ENCODE data around the gene NOVA2.

Gene NOVA2

DNA sequence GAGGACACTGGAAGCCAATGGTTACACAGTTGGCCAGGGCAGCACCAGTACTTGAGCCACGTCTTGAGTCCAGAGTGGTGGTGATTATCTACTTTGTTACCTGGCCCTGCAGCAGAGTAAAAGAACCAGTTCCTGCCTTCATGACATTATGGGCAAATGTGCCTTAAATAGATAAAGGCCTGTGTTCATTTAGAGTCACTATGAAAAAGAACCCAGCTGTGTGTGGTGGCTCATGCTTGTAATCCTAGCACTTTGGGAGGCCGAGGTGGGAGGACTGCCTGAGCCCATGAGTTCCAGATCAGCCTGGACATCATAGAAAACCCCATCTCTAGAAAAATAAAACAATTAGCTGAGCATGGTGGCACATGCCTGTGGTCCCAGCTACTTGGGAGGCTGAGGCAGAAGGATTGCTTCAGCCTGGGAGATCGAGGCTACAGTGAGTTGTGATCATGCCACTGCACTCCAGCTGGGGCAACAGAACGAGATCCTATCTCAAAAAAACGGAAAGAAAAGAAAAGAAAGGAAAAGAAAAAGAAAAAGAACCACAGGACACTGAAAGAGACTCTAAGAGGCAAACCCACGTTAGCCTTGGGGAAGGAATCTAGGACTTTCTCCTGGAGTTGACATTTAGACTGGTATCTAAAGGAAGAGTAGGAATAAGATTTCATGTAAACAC, 84.3 kb downstream of the NOVA2 start:
- DNase-seq (ENCODE audit: insufficient read length, low spot score) (no peak), FAIRE-seq (no peak)
- TF ChIP-seq POU2F2 (IDR thresholded peaks at IDR 0.05; ENCODE audit: low read depth, low read length) (no peak), SPI1 (IDR thresholded peaks at IDR 0.05; ENCODE audit: low read depth, low read length) (no peak), TAF1 (IDR thresholded peaks at IDR 0.05; ENCODE audit: low read depth, low read length) (no peak), POLR2AphosphoS5 (IDR thresholded peaks at IDR 0.05; ENCODE audit: low read depth, low read length) (no peak), PAX5 (IDR thresholded peaks at IDR 0.05; ENCODE audit: insufficient read depth, low read length, severe bottlenecking) (no peak), POLR2A (IDR thresholded peaks at IDR 0.05; ENCODE audit: low read depth, low read length) (no peak)

DNA sequence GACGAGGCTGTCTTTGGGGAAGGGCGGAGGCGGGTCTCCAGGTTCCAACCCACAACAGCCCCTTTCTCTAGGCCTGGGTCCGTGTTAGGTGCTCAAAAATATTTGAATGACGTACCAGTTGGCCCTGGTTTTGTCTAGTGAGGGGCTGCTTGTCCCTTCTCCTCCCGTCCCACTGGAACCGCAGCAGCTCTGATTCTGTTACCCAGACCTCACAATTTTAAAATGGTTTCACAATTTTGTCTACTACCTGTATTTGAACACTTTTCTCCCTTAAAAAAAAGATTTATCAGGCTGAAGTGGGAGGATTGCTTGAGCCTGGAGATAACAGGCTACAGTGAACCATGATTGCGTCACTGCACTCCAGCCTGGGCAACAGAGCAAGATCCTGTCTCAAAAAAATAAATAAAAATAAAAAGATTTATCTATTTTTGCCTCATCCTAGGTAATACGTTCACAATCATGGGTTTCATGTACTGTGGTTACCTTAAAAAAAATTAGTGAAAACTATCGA, 86.4 kb downstream of the NOVA2 start:
- no peak for FAIRE-seq
- TF ChIP-seq POLR2AphosphoS5 (IDR thresholded peaks at IDR 0.05; ENCODE audit: low read depth, low read length) (no peak), SPI1 (IDR thresholded peaks at IDR 0.05; ENCODE audit: low read depth, low read length) (no peak), POLR2A (IDR thresholded peaks at IDR 0.05; ENCODE audit: low read depth, low read length) (no peak), TAF1 (IDR thresholded peaks at IDR 0.05; ENCODE audit: low read depth, low read length) (no peak)
- DNase-seq (ENCODE audit: insufficient read length, low spot score), result no peak

DNA sequence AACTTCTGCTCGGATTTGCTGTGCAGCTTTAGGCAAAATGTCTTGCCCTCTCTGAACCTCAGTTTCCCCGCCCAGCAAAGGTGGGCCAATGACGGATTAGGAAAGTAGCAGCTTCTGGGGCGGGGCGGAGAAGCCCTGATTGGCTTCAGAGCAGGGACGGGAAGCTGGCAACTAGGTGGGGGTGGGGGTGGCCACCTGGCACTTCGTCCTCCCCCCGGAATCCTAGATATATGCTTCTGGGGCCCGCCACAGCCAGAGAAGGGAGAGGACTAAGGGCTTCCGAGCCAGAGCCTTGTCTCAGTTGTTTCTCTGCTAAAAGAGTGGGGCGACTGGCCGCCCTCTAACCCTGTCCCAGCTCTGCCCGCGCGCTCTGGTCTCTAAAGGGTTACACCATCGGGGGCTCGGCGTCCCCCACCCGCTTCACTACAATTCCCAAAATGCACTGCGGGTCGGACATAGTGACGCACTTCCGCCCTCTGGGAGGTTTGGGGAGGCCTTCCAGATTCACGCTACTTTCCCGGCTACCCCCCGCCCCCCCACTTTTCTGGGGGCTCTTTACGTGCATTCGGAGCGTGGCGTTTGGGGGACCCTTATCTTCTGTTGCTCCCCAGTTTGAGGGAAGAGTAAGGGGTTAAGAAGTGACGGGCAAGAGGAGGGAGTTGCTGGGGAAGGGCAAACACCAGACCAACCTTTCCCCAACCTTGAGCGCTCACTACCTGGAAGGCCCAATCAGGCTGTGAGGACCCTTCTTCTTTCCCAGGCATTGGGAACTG, 87.1 kb downstream of the NOVA2 start:
- TF ChIP-seq TAF1 (IDR thresholded peaks at IDR 0.05; ENCODE audit: low read depth, low read length) (peak; percentile 76; the same call in 1 of the 2 replicates), POU2F2 (IDR thresholded peaks at IDR 0.05; ENCODE audit: low read depth, low read length) (peak; percentile 45; the same call in 1 of the 2 replicates), PAX5 (IDR thresholded peaks at IDR 0.05; ENCODE audit: insufficient read depth, low read length, severe bottlenecking) (no peak), POLR2A (IDR thresholded peaks at IDR 0.05; ENCODE audit: low read depth, low read length) (peak; percentile 71; the same call in 1 of the 2 replicates), SPI1 (IDR thresholded peaks at IDR 0.05; ENCODE audit: low read depth, low read length) (peak; percentile 51; the same call in 1 of the 2 replicates), POLR2AphosphoS5 (IDR thresholded peaks at IDR 0.05; ENCODE audit: low read depth, low read length) (peak; percentile 50; the same call in 1 of the 2 replicates)
- FAIRE-seq, result peak; percentile 99
- peak; percentile 86 for DNase-seq (ENCODE audit: insufficient read length, low spot score)

GRCh38 chr19:45885556-45886426, 87.9 kb downstream of the NOVA2 start, which contains the start of gene IRF2BP1:
IRF2BP1 (minus strand) TSS chr19:45886141; CDS start chr19:45885774, 367 bp downstream.
- TF ChIP-seq SPI1 (IDR thresholded peaks at IDR 0.05; ENCODE audit: low read depth, low read length) (no peak), POLR2AphosphoS5 (IDR thresholded peaks at IDR 0.05; ENCODE audit: low read depth, low read length) (no peak), PAX5 (IDR thresholded peaks at IDR 0.05; ENCODE audit: insufficient read depth, low read length, severe bottlenecking) (no peak), POLR2A (IDR thresholded peaks at IDR 0.05; ENCODE audit: low read depth, low read length) (no peak), POU2F2 (IDR thresholded peaks at IDR 0.05; ENCODE audit: low read depth, low read length) (no peak), TAF1 (IDR thresholded peaks at IDR 0.05; ENCODE audit: low read depth, low read length) (no peak)
- FAIRE-seq (no peak), DNase-seq (ENCODE audit: insufficient read length, low spot score) (peak; percentile 91)

DNA sequence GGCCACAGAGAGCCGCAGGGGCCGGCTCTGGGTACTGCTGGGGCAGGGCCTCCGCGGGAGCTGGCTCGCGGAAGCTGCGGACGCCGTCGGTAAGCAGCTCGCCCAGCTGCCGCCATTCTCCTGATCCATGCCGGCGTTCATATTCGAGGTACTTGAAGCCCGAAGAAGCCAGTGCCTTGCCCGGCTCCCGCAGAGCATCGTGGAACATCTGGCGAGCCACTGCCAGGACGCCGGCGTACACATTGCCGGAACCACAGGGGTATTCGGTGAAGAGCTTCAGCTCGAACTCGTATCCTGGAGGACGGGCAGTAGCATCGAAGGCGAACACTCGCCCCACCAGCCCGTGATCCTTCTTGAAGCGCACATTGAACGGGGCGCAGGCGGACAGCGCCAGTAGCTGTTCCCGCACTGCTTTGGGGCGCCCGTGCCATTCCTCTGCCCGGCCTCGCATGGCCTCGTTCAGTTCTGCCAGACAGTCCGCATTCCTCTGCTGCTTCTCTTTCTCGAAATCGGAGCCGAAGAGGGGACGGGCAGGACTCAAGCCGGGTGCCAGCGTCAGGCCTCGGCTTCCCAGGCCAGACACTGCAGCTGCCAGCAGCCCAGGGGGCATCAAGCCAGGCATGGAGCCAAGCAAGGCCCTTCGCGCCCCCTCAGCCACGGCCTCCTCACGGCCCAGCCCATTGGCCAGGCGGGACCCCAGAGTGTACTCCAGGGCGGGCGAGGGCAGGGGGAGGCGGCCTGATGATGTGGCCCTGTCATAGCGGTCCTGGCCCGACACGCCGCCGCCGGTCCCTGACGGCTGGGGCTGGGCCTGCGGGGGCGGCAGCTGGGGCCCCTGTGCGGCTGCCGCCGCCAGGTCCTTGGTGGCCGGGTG, 88.7 kb downstream of the NOVA2 start:
- TF ChIP-seq POLR2AphosphoS5 (IDR thresholded peaks at IDR 0.05; ENCODE audit: low read depth, low read length), result no peak
- no peak for TF ChIP-seq POLR2A (IDR thresholded peaks at IDR 0.05; ENCODE audit: low read depth, low read length)
- no peak for TF ChIP-seq SPI1 (IDR thresholded peaks at IDR 0.05; ENCODE audit: low read depth, low read length)
- no peak for TF ChIP-seq PAX5 (IDR thresholded peaks at IDR 0.05; ENCODE audit: insufficient read depth, low read length, severe bottlenecking)
- no peak for TF ChIP-seq POU2F2 (IDR thresholded peaks at IDR 0.05; ENCODE audit: low read depth, low read length)
- no peak for TF ChIP-seq TAF1 (IDR thresholded peaks at IDR 0.05; ENCODE audit: low read depth, low read length)
- FAIRE-seq (no peak), DNase-seq (ENCODE audit: insufficient read length, low spot score) (peak; percentile 57)

DNA sequence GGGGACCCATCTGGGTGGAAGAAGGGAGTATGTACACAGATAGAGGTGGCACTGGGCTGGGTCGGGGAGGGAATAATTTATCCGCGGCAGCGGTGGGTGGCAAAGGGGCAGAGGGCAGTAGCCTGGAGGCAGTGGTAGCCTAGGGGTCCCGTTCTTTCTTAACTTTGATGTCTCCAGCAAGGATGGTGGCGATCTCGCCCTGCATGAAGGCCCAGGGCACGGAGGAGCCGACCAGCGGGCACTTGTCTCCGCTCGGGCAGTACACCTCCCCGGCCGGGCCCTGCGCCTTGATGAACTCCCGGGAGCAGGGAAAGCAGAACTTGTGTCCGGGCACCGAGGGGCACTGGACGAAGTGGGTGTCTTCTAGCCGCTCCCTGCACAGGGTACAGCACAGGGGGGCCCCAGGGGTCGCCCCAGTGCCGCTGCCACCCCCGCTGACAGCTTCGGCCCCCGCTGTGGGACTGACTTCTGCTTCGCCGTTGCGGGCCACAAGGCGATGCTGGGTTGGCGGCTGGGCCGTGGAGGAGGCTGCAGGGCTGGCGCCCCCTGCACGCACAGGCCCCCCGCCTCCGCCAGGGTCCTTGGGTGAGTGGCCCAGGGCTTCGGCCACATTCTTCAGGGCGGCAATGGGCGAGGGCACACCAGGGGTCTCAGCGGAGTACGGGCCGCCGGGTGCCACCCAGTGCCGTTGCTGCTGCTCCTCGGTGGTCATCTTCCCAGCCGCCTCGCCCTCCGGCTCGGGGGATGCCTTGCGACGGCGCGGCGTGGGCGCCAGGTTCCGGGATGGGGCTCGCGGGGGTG, 89.6 kb downstream of the NOVA2 start:
- TF ChIP-seq TAF1 (IDR thresholded peaks at IDR 0.05; ENCODE audit: low read depth, low read length), result no peak
- no peak for TF ChIP-seq POLR2AphosphoS5 (IDR thresholded peaks at IDR 0.05; ENCODE audit: low read depth, low read length)
- TF ChIP-seq PAX5 (IDR thresholded peaks at IDR 0.05; ENCODE audit: insufficient read depth, low read length, severe bottlenecking), result no peak
- TF ChIP-seq POLR2A (IDR thresholded peaks at IDR 0.05; ENCODE audit: low read depth, low read length), result no peak
- TF ChIP-seq SPI1 (IDR thresholded peaks at IDR 0.05; ENCODE audit: low read depth, low read length), result no peak
- no peak for TF ChIP-seq POU2F2 (IDR thresholded peaks at IDR 0.05; ENCODE audit: low read depth, low read length)
- DNase-seq (ENCODE audit: insufficient read length, low spot score) (no peak), FAIRE-seq (no peak)
